Measurements from ENCODE around the gene ADAMTS2.

DNA sequence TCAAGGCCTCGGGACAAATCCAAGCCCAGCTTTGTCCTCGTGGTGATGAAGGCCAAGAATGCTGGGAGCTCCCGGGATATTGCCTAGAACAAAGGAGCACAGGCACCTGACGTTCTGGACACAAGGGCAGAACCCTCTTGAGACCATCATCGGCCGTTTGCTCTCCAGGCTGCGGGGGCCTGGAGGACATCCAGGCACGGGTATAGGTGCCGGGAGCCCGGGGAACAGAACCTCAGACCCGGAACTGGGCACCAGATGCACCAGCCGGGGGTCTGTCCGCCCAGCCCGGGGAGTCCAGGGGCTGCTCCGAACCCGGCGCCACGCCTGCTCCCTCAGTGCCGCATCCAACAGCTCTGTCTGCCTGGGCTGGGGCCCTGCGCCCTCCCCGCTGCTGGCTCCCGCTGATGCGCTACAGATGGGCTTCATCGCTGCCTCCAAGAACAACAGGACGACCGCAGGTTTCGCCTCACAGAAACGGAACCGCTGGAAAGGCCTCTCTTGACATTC lies 88.0 kb downstream of the ADAMTS2 start:
- TF ChIP-seq SUZ12 (IDR thresholded peaks at IDR 0.05; ENCODE audit: low read length) (no peak), SIN3A (conservative IDR thresholded peaks at IDR 0.05 in 1 of 2, IDR thresholded peaks at IDR 0.05 in 1 of 2; ENCODE audit: low read depth in 1 of 2, low read length in 2 of 2) (no peak), EP300 (IDR thresholded peaks at IDR 0.05; ENCODE audit: borderline replicate concordance in 1 of 2, low read depth in 2 of 2, low read length in 2 of 2) (no peak), POLR2AphosphoS5 (IDR thresholded peaks at IDR 0.05; ENCODE audit: low read depth, low read length) (no peak), MAFK (IDR thresholded peaks at IDR 0.05; ENCODE audit: low read depth, low read length) (no peak), CHD2 (IDR thresholded peaks at IDR 0.05; ENCODE audit: low read length) (no peak), TCF12 (IDR thresholded peaks at IDR 0.05; ENCODE audit: low read depth, low read length) (no peak), CEBPB (IDR thresholded peaks at IDR 0.05; ENCODE audit: low read depth, low read length) (no peak), POLR2A (IDR thresholded peaks at IDR 0.05; ENCODE audit: control extremely low read depth in 1 of 2, low read depth in 2 of 2, low read length in 2 of 2) (no peak)
- TF ChIP-seq, protein P1, sequence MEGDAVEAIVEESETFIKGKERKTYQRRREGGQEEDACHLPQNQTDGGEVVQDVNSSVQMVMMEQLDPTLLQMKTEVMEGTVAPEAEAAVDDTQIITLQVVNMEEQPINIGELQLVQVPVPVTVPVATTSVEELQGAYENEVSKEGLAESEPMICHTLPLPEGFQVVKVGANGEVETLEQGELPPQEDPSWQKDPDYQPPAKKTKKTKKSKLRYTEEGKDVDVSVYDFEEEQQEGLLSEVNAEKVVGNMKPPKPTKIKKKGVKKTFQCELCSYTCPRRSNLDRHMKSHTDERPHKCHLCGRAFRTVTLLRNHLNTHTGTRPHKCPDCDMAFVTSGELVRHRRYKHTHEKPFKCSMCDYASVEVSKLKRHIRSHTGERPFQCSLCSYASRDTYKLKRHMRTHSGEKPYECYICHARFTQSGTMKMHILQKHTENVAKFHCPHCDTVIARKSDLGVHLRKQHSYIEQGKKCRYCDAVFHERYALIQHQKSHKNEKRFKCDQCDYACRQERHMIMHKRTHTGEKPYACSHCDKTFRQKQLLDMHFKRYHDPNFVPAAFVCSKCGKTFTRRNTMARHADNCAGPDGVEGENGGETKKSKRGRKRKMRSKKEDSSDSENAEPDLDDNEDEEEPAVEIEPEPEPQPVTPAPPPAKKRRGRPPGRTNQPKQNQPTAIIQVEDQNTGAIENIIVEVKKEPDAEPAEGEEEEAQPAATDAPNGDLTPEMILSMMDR (IDR thresholded peaks at IDR 0.05; ENCODE audit: control extremely low read depth in 1 of 3, insufficient read depth in 1 of 3, low read depth in 1 of 3, low read length in 3 of 3): no peak
